Kidney (tissue), 14 donors: ENCODE results near the gene CAPN12. TPM values are rescaled to one million over a fixed set of nuclear protein-coding genes. Genes with fewer than 3 reads are reported as not detected.

Source experiments
- DNase-seq, 5 donors: peaks; one replicate each; pipeline ENCODE4 v3.0.0-alpha.2; 2013 to 2020
- FAIRE-seq: peaks from 2 replicates; lab custom pipeline; 2012; peaks lifted over from hg19 to GRCh38; lab: Jason Lieb, UNC
- H3K27ac ChIP-seq, 2 donors: one replicate each; pipeline ENCODE4 v1.7.0; 2013; ENCODE audit warnings: low read depth in 2 of 2, low read length in 2 of 2, inconsistent platforms in 1 of 2
- H3K27me3 ChIP-seq: one replicate; pipeline ENCODE4 v1.7.1; 2013; ENCODE audit warnings: low read length, inconsistent platforms; ENCODE audit not compliant: control insufficient read depth, insufficient read depth
- H3K36me3 ChIP-seq, 3 donors: one replicate each; pipeline versions ENCODE4 v1.7.0 to v1.7.1; 2013; ENCODE audit warnings: low read length in 3 of 3, control low read depth in 1 of 3, inconsistent platforms in 1 of 3; ENCODE audit not compliant: insufficient read depth in 3 of 3, control insufficient read depth in 2 of 3
- H3K4me1 ChIP-seq, 3 donors: one replicate each; pipeline versions ENCODE4 v1.7.0 to v1.7.1; 2013; ENCODE audit warnings: low read length in 3 of 3, inconsistent platforms in 1 of 3, low read depth in 1 of 3; ENCODE audit not compliant: control insufficient read depth in 2 of 3, insufficient read depth in 2 of 3
- H3K4me3 ChIP-seq, 3 donors: one replicate each; pipeline versions ENCODE4 v1.7.0 to v1.8.1; 2013; ENCODE audit warnings: low read length in 3 of 3, control low read depth in 1 of 3, inconsistent platforms in 1 of 3
- H3K9ac ChIP-seq, 3 donors: one replicate each; pipeline versions ENCODE4 v1.7.0 to v1.7.1; 2013; ENCODE audit warnings: low read length in 3 of 3, control low read depth in 1 of 3, inconsistent platforms in 1 of 3
- H3K9me3 ChIP-seq, 3 donors: one replicate each; pipeline versions ENCODE4 v1.7.0 to v1.7.1; 2013; ENCODE audit warnings: low read length in 3 of 3, control low read depth in 1 of 3, inconsistent platforms in 1 of 3; ENCODE audit not compliant: control insufficient read depth in 2 of 3, insufficient read depth in 1 of 3
- intact Hi-C: fragments of 100-400 bp; cut with DNase I; formaldehyde crosslinking; loops from one replicate; pipeline ENCODE4 v1.11.1; 2022
- polyA plus RNA-seq: library from polyadenylated mRNA; stranded (reverse); fragments of 350-450 nt; fragmentation: Illumina TruSeq; extraction: RNeasy Lipid Tissue Mini Kit (QIAGEN cat#74804); gene quantifications from one replicate; pipeline ENCODE4 v1.2.3, GENCODE V29; 2014; ENCODE audit warnings: low read depth, low replicate concordance; ENCODE audit not compliant: insufficient read depth
- total RNA-seq: library from RNA; stranded (reverse); fragmentation: NEBNext Ultra II Directional; extraction: Animal tissue kit (Norgen Biotek cat#: 25700); gene quantifications from one replicate; pipeline ENCODE4 v1.2.1, GENCODE V29; 2021
- TF ChIP-seq, protein P1 (sequence below): IDR thresholded peaks from 3 replicates; pipeline ENCODE4 v1.5.1; 2012; ENCODE audit warnings: mild to moderate bottlenecking, moderate library complexity, borderline replicate concordance; ENCODE audit not compliant: insufficient read depth; ENCODE audit errors: extremely low read depth
- donor health status: control.
- donor health status: control.
- donor health status: control.
- donor health status: control.
- donor health status: control.
- donor health status: DM: yes; HTN: yes; CAD: no.
- donor health status: Normal renal cell carcinoma (clear cell type).

Gene CAPN12
- total and polyA plus RNA-seq, 2 donors from 2014 or later = 27.1 to 31.1 TPM

DNA sequence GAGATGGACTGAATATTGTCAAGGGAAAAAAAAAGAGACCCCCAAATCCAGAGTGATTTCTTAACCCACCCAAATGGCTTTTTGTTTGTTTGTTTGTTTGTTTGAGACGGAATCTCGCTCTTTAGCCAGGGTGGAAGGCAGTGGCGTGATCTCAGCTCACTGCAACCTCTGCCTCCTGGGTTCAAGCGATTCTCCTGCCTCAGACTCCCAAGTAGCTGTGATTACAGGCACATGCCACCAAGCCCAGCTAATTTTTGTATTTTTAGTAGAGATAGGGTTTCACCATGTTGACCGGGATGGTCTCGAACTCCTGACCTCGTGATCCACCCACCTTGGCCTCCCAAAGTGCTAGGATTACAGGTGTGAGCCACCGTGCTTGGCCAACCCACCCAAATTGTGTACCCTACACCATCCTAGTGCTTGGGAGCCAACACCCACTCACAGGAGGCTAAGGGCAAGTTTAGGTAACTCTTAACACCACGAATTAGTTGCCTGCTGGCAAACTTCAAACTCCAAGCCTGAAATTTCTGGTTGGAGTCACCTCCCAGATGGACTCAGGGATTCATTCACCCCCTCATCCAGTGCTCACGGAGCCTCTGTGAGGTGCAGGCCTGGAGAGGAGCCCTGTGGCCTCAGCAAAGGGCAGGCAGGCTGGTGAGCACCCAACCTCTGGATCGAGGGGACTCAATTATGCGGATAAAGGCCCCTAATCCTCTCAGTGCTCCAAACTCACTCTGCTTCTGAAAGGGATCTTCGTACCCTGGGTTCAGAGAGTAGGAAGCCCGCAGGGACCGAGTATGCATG, 59.2 kb downstream of the CAPN12 start:
- DNase-seq (no peak), FAIRE-seq (no peak)
- H3K4me3 ChIP-seq = peak overlapping the region in 1 of 3 donors; percentile 26
- TF ChIP-seq, protein P1, sequence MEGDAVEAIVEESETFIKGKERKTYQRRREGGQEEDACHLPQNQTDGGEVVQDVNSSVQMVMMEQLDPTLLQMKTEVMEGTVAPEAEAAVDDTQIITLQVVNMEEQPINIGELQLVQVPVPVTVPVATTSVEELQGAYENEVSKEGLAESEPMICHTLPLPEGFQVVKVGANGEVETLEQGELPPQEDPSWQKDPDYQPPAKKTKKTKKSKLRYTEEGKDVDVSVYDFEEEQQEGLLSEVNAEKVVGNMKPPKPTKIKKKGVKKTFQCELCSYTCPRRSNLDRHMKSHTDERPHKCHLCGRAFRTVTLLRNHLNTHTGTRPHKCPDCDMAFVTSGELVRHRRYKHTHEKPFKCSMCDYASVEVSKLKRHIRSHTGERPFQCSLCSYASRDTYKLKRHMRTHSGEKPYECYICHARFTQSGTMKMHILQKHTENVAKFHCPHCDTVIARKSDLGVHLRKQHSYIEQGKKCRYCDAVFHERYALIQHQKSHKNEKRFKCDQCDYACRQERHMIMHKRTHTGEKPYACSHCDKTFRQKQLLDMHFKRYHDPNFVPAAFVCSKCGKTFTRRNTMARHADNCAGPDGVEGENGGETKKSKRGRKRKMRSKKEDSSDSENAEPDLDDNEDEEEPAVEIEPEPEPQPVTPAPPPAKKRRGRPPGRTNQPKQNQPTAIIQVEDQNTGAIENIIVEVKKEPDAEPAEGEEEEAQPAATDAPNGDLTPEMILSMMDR = no peak
- no peaks in the 10 kb centered on the region for H3K27me3 ChIP-seq
- intact Hi-C loops = no loop called here
- H3K9me3 ChIP-seq = no peaks in the 10 kb centered on the region
- peak overlapping the region; percentile 100 for H3K27ac ChIP-seq
- H3K36me3 ChIP-seq = no peaks in the 10 kb centered on the region
- peaks cover 5 to 84% (median 69%) of the 10 kb centered on the region in 3 donors for H3K4me1 ChIP-seq
- H3K9ac ChIP-seq = peak overlapping the region in 2 of 3 donors; percentile 82 to 95

- H3K27ac ChIP-seq = peak overlapping the region; percentile 100
- DNase-seq (peak in 2 of 5 donors; percentile 45 to 89), FAIRE-seq (no peak)
- TF ChIP-seq, protein P1 = no peak
- peaks cover 5 to 91% (median 71%) of the 10 kb centered on the region in 3 donors for H3K4me1 ChIP-seq
- H3K4me3 ChIP-seq = no peak overlapping the region
- intact Hi-C loops = no loop called here
- H3K9me3 ChIP-seq = no peaks in the 10 kb centered on the region
- peak overlapping the region in 2 of 3 donors; percentile 30 to 95 for H3K9ac ChIP-seq
- peaks cover 0 to 6% (median 0%) of the 10 kb centered on the region in 3 donors for H3K36me3 ChIP-seq
- no peaks in the 10 kb centered on the region for H3K27me3 ChIP-seq
These were observed 60.0 kb downstream of the CAPN12 start for GRCh38 chr19:38684078-38684861.

DNA sequence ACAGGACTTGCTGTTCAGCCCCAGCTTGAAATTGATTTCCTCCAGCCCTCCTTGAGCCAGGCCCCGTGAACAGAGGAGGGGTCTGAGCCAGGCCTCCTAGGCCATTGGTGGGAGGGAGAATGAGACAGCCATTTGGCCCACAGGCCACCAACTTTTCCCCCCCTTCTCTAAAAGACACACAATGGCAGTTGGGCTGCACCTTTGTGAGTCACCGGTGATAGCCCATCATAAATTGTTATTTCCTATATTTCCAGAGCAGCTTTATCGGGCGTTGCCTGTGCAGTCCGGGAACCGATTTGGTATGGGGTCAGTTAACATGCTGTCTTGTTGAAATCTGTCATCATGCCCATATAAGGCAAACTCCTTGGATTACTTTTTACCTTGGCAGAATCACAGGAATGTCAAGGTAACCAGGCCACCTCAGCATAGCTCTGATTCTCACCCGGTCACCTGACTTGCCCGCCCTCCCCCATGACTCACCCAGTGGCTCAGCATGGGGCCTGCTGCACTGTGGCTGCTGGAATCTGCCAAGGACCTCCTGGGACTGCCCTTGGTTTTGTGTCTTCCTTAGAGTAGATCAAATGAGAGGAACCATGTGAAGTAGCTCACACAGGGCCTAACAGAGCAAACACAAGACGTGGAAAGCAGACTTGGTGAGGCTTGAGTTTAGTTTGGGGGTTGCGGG, 60.7 kb downstream of the CAPN12 start:
- H3K9me3 ChIP-seq = no peaks in the 10 kb centered on the region
- peak overlapping the region in 1 of 3 donors; percentile 40 for H3K4me3 ChIP-seq

More for the DNA sequence above, 60.7 kb downstream of the CAPN12 start:
- peak overlapping the region; percentile 100 for H3K27ac ChIP-seq
- H3K36me3 ChIP-seq = peaks cover 0 to 6% (median 0%) of the 10 kb centered on the region in 3 donors
- H3K9ac ChIP-seq = peak overlapping the region in 2 of 3 donors; percentile 68 to 95
- H3K27me3 ChIP-seq = no peaks in the 10 kb centered on the region
- intact Hi-C loops = no loop called here
- DNase-seq = peak; percentile 89 to 96 (median 92)
- FAIRE-seq = no peak
- TF ChIP-seq, protein P1 = no peak
- H3K4me1 ChIP-seq = peaks cover 5 to 91% (median 72%) of the 10 kb centered on the region in 3 donors
